Activated T-cell treated with anti-CD3 and anti-CD28 coated beads, Interleukin-2, amount 50 U/mL, for 48 hours (primary cell): Measurements from ENCODE around the gene DIAPH3.
"Not testable (repeated sequence)": the region's sequence is repeated elsewhere in the genome, so short reads cannot be mapped to it uniquely, and the experiment has no call there.

Experiments
- DNase-seq, 2 experiments: peaks; one replicate each; pipeline ENCODE4 v3.0.0-alpha.2; 2020

The DIAPH3 gene

GRCh38 chr13:60163478-60164233, at the start of gene DIAPH3:
Gene DIAPH3 (minus strand): TSS chr13:60163928. CDS start chr13:60163766, 162 bp downstream.
- peak; percentile 96 to 97 for DNase-seq

DNA sequence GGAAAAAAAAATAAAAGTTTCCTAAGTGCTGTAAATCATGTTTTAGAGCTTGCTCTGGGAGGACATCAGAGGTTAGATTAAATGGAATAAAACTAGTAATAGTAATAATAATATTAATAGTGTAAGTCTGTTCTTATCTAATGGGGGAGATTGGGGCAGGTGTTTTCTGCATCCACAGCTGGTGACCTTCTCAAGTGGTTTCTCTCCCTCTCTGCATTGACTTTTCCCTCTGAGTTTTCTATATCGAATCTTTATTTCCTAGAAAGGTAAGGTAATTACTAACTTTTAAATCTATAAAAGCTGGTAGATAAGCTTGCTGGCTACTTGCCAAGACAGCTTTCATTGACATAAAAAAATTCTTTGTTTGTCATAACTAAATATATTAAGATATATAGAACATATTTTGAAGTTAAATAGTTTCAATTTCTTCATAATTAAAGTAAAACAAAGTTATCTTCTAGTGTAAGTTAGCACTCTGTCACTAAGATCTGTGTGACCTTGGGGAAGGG, 49.6 kb upstream of the DIAPH3 start:
- no peak for DNase-seq

DNA sequence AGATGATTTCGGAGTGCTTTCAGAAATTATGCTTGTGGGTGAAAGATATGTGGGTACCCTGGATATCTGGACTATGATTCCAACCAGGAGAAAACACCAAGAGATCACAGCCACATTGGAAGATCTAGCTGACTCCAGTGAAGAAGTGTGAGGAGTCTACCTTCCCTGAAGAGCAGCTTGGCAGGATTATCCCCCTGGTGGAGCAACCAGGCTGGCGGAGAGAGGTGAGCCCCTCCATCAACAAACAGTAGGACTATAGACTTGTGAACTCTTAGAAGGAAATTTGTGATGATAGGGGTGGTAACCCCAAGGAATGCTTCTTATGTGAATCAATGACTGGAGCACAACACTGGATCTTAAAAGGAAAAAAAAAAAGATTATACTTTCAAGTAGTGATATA, 47.8 kb upstream of the DIAPH3 start:
- DNase-seq: no peak

GRCh38 chr13:60210510-60211330, 47.0 kb upstream of the DIAPH3 start:
- DNase-seq: no peak

- not testable (repeated sequence) for DNase-seq
These were observed 41.8 kb upstream of the DIAPH3 start for GRCh38 chr13:60205499-60205898.

- DNase-seq: no peak
These were observed 37.6 kb upstream of the DIAPH3 start for GRCh38 chr13:60201286-60201685.

DNA sequence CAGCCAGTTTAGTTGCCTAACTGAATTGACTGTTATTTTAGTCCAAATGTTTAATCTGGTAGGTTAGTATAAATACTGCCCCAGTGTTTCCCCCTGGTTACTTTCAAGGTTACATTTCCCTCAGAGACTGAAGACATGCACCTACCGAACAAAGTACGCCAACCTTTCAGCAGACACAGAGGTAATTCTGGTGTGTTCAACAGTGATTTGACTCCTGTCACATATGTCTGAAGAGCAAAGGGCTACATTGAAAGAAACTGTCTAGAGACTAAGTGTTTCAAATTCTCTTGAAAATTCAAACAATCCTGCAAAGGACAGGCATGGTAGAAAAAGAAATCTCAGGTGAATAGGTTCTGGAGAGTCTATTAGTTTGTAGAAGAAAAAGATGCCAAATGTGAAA, 32.2 kb upstream of the DIAPH3 start:
- not testable (repeated sequence) for DNase-seq

GRCh38 chr13:60182907-60183306, 19.2 kb upstream of the DIAPH3 start:
- no peak for DNase-seq

DNA sequence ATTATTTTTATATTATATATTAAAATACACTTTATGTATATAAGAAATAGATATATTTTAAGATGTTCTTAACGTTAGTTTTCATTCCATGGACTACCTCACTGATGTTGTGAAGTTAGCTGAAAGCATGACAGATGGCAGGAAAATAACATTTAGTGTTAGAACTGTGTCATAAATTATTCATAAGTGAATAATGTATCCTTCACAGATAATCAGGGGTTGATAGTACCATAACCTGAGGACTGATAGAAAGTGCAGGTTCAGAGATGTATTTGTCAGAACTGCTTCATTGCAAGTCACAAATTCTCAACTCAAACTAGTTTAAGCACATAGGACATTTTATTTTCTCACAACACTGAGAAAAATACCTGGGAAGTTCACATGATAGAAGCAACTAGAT, 14.6 kb upstream of the DIAPH3 start:
- DNase-seq: no peak

DNA sequence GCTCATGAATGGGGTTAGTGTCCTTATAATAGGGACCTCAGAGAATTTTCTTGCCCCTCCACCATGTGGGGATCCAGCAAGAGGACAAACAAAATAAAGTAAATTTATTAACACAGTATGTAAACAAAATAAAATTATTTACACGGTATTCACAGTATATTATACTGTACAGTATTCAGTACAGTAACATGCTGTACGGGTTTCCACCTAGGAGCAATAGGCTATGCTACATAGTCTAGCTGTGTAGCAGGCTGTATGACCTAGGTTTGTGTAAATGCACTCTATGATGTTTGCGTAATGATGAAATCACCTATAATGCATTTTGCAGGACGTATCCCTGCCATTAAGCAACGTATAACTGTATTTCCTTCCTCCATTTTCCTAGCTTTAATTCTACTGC, 11.8 kb upstream of the DIAPH3 start:
- no peak for DNase-seq

- DNase-seq: no peak
These were observed 10.4 kb upstream of the DIAPH3 start for GRCh38 chr13:60174113-60174512.

GRCh38 chr13:60172111-60172510, 8.4 kb upstream of the DIAPH3 start:
- DNase-seq: no peak

DNA sequence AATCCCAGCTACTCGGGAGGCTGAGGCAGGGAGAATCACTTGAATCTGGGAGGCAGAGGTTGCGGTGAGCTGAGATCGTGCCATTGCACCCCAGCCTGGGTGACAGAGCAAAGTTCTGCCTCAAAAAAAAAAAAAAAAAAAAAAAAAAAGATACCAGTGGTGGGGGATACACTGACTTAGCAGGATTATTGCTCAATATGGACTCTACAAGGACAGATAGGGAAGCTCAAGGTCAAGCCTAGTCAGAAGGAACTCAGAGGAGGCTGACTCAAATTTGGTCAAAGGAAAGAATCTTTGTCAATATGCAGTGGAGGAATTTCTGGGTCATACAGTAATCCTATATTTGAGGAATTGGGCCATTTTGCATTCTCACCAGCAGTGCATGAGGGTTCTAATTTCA, 6.7 kb upstream of the DIAPH3 start:
- no peak for DNase-seq

DNA sequence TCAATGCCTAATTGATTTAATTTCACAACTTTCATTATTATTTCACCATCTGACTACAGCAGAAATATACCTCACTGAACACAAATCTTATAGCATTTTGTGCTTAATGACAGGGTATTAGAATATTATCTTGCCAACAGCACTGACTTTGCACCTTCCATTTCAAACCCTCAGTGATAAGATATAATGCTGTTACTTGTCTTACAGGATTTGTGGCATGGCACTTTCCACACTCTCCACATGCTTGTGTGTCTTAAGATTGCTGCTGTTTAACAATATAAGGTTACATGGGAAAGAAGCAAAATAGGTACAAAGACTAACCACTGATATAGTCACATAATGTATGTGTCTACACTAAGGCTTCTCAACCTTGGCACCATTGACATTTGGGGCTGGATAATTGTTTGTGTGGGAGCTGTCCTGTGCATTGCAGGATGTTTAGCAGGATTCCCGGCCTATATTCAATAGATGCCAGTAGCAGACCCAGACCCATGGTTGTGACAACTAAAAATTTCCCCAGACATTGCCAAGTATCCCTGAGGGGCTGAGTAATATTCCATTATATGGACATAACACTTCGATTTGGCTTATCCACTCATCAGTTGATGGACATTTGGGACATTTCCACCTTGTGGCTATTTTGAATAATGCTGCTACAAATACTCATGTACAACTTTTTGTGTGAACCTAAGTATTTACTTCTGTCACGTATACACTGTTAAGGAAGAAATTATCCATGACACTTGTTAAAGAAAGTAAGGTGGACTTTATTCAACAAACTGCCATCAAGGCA, 5.7 kb upstream of the DIAPH3 start:
- DNase-seq: no peak

- DNase-seq: no peak
These were observed 3.4 kb upstream of the DIAPH3 start for GRCh38 chr13:60167121-60167520.

GRCh38 chr13:60165391-60166099, 1.8 kb upstream of the DIAPH3 start:
- DNase-seq: no peak

GRCh38 chr13:60164234-60164889, 634 bp upstream of the DIAPH3 start:
- DNase-seq: no peak

DNA sequence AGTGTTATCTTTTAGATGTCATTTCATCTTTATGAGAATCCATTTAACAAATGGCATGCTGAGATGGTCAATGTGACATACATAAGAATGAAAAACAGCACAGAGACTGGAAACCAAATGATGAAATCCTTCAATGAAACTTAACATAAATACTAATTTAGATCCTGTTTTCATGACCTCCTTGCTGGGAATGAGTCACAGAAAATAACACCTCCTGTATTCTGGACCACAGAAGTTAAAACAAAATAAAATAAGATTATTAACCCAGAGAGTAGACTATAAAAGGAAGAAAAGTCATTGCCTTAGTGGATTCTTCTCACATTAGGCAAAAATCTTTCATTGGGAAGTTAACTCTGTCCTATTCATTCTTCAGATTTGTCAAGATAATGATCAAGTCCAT, 1.6 kb downstream of the DIAPH3 start:
- DNase-seq: no peak

DNA sequence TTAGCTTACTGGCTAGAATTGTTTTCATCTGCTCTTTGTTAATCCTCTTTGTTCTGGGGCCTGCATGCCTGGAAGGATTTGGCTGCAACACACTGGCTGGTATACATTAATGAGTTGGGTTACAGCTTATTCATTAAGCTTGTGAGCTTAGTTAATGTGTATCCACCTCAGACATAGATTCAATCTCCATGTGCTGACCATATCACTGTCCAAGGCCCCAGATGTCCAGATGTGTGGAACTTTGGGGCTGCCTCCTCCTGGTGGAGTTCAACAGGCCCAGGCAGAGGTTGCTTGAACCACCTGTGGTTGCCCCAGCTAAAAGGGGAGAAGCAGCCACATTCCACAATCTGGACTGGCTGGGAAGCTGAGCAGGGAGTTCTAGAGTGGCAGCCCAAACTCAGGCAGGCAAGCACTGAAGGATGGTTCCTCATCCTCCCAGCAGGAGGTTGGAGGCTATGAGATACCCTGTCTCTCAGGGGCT, 5.4 kb downstream of the DIAPH3 start:
- no peak for DNase-seq

GRCh38 chr13:60155978-60156377, 7.8 kb downstream of the DIAPH3 start:
- DNase-seq: no peak

- DNase-seq: no peak
These were observed 10.8 kb downstream of the DIAPH3 start for GRCh38 chr13:60152904-60153303.

DNA sequence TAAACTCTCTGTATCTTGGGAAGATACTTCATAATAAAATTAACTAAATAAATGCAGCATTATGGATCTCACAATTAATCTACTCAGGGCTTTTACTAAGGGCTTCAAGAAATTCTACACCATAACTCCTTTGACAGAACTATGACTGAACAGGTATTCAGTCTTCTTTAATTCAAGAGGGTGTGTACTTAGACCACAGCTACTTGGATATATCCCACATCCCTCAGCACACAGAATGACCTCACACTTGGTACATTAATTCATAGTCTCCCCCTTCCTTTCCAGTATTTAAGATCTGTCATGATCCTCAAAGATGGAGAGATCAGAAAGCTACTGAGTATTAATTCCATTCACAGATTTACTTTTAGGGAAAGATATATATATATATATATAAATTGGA, 11.6 kb downstream of the DIAPH3 start:
- no peak for DNase-seq
